ENCODE data around the gene CCNF. TPM values are rescaled to one million over a fixed set of nuclear protein-coding genes. Genes with fewer than 3 reads are reported as not detected.
"Not testable (repeated sequence)": the region's sequence is repeated elsewhere in the genome, so short reads cannot be mapped to it uniquely, and the experiment has no call there.

CCNF gene
- total and polyA plus RNA-seq, 10 of the 15 experiments (the other 5 are each of a cell fraction or from before 2014, with no cell fraction given): 4.0 to 63.2 (median 27.5) TPM

- intact Hi-C loops (cut with micrococcal nuclease; ENCODE audit: unreplicated experiment): no loop called here
- H3K4me2 ChIP-seq (ENCODE audit: control insufficient read depth, insufficient read depth): no peak overlapping the region
- in situ Hi-C loops (cut with MboI): no loop called here
- TF ChIP-seq SUZ12 (IDR thresholded peaks at IDR 0.05; ENCODE audit: unreplicated experiment): no peak
- TF ChIP-seq RCOR1 (conservative IDR thresholded peaks at IDR 0.05; ENCODE audit: low read depth, low read length): no peak
- no peak for TF ChIP-seq ZSCAN29 (IDR thresholded peaks at IDR 0.05)
- no peaks in the 10 kb centered on the region for H3K36me3 ChIP-seq (ENCODE audit: control insufficient read depth in 2 of 2, insufficient read depth in 2 of 2, low read length in 1 of 2)
- ChIA-PET RAD21 (ENCODE audit: unreplicated experiment) (interaction anchor here (1.5 kb wide), 1 partner anchor 10 kb away, joined by 4 read pairs; no protein-coding TSS in a partner anchor), SMC1A (ENCODE audit: uncharacterized antibody, unreplicated experiment) (interaction anchor here (1.4 kb wide), 1 partner anchor 9 kb away, joined by 4 read pairs; no protein-coding TSS in a partner anchor), CTCF (interaction anchor here (1.5 to 2.3 kb wide), 2 partner anchors 9 to 47 kb away, joined by 5 to 10 read pairs; no protein-coding TSS in a partner anchor), POLR2A (interaction anchor here (0.7 to 0.8 kb wide), 2 partner anchors 9 to 29 kb away, joined by 3 read pairs; no protein-coding TSS in a partner anchor)
- H3K27ac ChIP-seq (ENCODE audit: control insufficient read depth, insufficient read depth): no peak overlapping the region
- no peaks in the 10 kb centered on the region for H3K27me3 ChIP-seq (replicated peaks in 1 of 2; ENCODE audit: control insufficient read depth in 2 of 2, insufficient read depth in 2 of 2, low read length in 1 of 2)
- no peak overlapping the region for H3K4me3 ChIP-seq
- H3K79me2 ChIP-seq (ENCODE audit: control insufficient read depth, insufficient read depth, low read length): no peaks in the 10 kb centered on the region
- ATAC-seq (no peak), DNase-seq (ENCODE audit: low read depth, low spot score) (no peak), FAIRE-seq (no peak)
- peaks cover 6% of the 10 kb centered on the region for H3K4me1 ChIP-seq (ENCODE audit: control insufficient read depth, insufficient read depth, low read length)
- 83% methylated on average over 8 of the region's 8 CpGs for WGBS (ENCODE audit: insufficient coverage, insufficient replicate concordance, low lambda C conversion rate, missing lambda C conversion rate)
- no peak overlapping the region for H2AFZ ChIP-seq (ENCODE audit: control insufficient read depth, low read depth, low read length)
- no peaks in the 10 kb centered on the region for H3K9me3 ChIP-seq (replicated peaks; ENCODE audit: control insufficient read depth, insufficient read depth, low read length)
- H4K20me1 ChIP-seq (ENCODE audit: control insufficient read depth, insufficient read depth): no peaks in the 10 kb centered on the region
- no TSS peak for BruUV-seq (replicated peaks)
- no peak overlapping the region for H3K9ac ChIP-seq (ENCODE audit: control insufficient read depth, insufficient read depth, low read length)
Measured at GRCh38 chr16:2478279-2478678, 49.0 kb downstream of the CCNF start.

- H3K4me3 ChIP-seq; H3K9me3 ChIP-seq (replicated peaks; ENCODE audit: control insufficient read depth, insufficient read depth, low read length); BruUV-seq (replicated peaks); H3K9ac ChIP-seq (ENCODE audit: control insufficient read depth, insufficient read depth, low read length); DNase-seq (ENCODE audit: low read depth, low spot score); ATAC-seq; in situ Hi-C loops (cut with MboI); H3K27ac ChIP-seq (ENCODE audit: control insufficient read depth, insufficient read depth); SMC1A ChIA-PET (ENCODE audit: uncharacterized antibody, unreplicated experiment); FAIRE-seq; H3K4me2 ChIP-seq (ENCODE audit: control insufficient read depth, insufficient read depth); RAD21 ChIA-PET (ENCODE audit: unreplicated experiment); H2AFZ ChIP-seq (ENCODE audit: control insufficient read depth, low read depth, low read length); H3K27me3 ChIP-seq (replicated peaks in 1 of 2; ENCODE audit: control insufficient read depth in 2 of 2, insufficient read depth in 2 of 2, low read length in 1 of 2); POLR2A ChIA-PET; H3K36me3 ChIP-seq (ENCODE audit: control insufficient read depth in 2 of 2, insufficient read depth in 2 of 2, low read length in 1 of 2); H4K20me1 ChIP-seq (ENCODE audit: control insufficient read depth, insufficient read depth); H3K79me2 ChIP-seq (ENCODE audit: control insufficient read depth, insufficient read depth, low read length); H3K4me1 ChIP-seq (ENCODE audit: control insufficient read depth, insufficient read depth, low read length); intact Hi-C loops (cut with micrococcal nuclease; ENCODE audit: unreplicated experiment): not testable (repeated sequence)
- 88% methylated on average over 10 of the region's 10 CpGs for WGBS (ENCODE audit: insufficient coverage, insufficient replicate concordance, low lambda C conversion rate, missing lambda C conversion rate)
- CTCF ChIA-PET: interaction anchor here (0.6 kb wide), 1 partner anchor 22 kb away, joined by 4 read pairs; no protein-coding TSS in a partner anchor
Measured at GRCh38 chr16:2479996-2480395, 50.7 kb downstream of the CCNF start.
